GM19043 (cell line): ENCODE data around the gene NIPAL3.
"Not testable (repeated sequence)": the region's sequence is repeated elsewhere in the genome, so short reads cannot be mapped to it uniquely, and the experiment has no call there.

Experiments used
- ATAC-seq: cut with Tn5 transposase; IDR thresholded peaks from one replicate; pipeline ENCODE4 v1.9.1; 2021; ENCODE audit warnings: low read depth; ENCODE audit not compliant: unreplicated experiment

NIPAL3 gene

DNA sequence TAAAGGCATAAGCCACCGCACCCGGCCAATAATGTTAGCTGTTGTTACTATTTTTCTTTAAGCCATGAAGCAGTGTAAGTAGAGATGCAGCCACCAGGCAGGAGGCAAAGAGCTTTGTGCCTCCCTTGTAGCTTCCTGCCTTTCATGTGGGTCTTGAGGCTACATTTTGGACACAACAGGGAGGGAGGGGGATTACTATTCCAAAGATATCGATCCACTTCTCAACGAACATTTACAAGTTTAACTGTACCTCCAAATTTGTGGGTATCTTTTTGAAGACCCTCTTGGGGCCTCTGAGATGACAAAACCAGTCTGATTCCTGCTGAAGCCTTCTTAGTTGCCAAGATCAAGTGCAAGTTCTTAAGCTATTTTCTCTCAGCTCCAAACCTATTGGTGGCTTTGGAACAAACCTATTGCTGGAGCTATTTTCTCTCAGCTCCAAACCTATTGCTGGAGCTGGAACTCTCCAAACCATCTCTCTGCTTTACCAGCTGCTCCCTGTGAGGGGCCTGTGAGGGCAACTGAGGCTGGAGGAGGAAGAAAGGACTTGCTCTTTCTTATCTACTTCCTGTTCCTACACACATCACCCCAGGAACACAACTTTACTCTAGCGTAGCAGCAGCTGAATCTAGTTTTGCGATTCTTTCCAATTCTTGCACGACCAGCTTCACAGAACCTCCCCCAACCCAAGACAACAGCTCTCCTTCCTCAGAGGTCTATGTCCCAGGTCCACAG lies 70.9 kb downstream of the NIPAL3 start:
- no peak for ATAC-seq

DNA sequence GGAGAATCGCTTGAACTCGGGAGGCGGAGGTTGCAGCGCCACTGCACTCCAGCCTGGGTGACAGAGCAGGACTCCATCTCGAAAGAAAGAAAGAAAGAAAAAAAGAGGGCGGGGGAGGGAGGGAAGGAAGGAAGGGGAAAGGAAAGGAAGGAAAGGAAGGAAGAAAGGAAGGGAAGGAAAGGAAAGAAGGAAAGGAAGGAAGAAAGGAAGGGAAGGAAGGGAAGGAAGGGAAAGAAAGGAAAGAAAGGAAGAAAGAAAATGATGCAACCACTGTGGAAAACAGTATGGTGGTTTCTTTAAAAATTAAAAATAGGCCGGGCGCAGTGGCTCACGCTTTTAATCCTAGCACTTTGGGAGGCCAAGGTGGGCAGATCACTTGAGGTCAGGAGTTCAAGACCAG lies 71.9 kb downstream of the NIPAL3 start:
- ATAC-seq, result no peak

DNA sequence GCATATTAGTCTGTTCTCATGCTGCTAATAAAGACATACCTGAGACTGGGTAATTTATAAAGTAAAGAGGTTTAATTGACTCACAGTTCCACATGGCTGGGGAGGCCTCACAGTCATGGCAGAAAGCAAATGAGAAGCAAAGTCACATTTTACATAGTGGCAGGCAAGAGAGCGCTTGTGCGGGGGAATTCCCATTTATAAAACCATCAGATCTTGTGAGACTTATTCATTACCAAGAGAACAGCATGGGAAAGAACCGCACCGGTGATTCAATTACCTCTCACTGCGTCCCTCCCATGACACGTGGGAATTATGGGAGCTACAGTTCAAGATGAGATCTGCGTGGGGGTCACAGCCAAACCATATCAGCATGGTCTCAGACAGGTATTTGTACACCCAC lies 72.6 kb downstream of the NIPAL3 start:
- not testable (repeated sequence) for ATAC-seq

- no peak for ATAC-seq
Measured at GRCh38 chr1:24489674-24490073, 74.1 kb downstream of the NIPAL3 start.

- ATAC-seq, result no peak
Measured at GRCh38 chr1:24490101-24490781, 74.6 kb downstream of the NIPAL3 start.

DNA sequence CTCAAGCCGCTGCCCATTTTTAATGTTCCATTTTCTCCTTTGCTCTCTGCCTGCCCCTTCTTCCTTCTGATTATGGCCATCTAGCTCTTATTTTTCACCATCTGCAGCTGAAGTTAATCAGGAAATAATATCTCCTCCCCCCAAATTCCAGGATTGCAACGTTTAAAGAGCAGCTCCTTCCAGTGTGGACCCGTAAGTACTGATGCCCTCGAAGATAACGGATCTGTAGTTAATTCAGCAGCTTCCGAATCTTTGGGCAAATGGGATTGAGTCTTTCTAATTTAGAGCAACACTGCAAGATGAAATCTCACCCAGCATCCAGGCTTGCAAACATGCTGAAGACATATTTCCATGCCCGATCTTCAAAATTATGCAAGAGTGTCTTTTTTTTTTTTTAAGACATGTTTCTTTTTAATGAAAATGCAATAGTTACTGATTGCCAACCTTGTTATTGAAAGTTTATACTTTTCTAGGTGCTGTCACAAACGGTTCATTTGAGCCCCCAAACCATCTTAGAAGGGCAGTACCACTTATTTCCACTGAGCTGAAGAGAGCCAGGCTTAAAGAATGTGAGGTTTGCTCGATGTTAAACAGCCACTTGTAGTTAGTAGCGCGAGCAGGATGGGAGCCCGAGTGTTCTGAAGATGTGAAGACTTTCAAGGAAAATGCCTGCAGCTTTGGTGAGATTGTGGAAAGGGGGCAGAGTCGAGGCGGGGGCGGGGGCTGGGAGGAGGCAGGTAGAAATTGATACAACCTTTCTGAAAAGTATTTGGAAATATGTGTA lies 76.2 kb downstream of the NIPAL3 start:
- no peak for ATAC-seq

DNA sequence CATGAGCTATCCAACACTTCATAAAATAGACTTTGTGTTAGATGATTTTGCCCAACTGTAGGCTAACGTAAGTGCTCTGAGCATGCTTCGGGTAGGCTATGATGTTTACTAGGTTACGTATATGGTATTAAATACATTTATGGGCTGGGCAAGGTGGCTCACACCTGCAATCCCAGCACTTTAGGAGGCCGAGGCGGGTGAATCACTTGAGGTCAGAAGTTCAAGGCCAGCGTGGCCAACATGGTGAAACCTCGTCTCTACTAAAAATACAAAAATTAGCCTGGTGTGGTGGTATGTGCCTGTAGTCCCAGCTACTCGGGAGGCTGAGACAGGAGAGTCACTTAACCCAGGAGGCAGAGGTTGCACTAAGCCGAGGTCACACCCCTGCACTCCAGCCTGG lies 77.3 kb downstream of the NIPAL3 start:
- not testable (repeated sequence) for ATAC-seq

GRCh38 chr1:24493785-24494184 lies 78.2 kb downstream of the NIPAL3 start:
- ATAC-seq, result no peak

DNA sequence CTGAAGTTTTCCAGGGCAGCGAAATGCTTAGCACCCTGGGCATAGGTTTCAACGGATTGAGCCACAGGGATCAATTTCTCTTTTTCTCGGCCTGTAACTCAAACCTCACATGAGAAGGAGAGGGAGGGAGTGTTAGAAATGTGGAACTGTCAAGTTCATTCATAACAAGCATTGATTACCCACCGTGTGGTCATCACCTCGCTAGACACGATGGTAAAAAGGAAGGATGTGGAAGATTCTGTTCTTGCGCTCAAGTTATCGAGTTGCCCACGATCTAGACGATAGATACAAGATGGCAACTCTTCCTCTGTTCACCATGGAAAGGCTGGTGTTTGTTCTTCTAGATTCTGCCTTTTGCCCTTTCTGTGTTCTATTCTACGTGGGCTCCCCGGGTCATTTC lies 83.0 kb downstream of the NIPAL3 start:
- no peak for ATAC-seq

- no peak for ATAC-seq
Measured at GRCh38 chr1:24500448-24501048, 84.9 kb downstream of the NIPAL3 start.

DNA sequence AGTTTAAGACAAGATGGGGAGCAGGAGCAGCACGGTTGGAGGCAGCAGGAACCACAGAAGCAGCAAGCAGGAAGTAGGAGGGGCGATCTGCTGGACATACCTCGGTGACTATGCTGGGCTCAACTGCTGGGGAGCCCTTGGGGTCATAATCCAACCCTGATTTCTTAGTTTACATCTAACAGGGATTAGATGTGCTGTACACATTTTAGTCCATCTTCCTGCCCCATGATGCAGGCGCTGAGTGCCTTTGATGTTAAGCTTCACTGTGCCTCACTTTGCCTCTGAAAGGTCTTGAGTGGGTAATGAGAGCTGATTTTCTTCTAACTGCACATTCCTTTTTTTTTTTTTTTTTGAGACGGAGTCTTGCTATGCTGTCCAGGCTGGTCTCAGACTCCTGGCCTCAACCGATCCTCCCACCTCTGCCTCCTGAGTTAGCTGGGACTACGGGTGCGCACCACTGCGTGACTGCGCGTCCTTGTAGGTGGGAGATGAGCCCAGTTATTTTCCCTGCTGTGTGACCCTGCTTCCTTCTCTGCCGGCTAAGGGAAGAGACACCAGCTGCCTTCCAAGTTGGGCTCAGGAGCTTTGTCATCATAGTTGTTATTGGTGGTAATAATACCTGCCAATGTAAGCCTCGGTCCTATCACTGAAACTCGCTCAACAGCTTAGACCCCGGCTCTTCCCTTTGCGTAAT lies 85.9 kb downstream of the NIPAL3 start:
- ATAC-seq, result no peak

DNA sequence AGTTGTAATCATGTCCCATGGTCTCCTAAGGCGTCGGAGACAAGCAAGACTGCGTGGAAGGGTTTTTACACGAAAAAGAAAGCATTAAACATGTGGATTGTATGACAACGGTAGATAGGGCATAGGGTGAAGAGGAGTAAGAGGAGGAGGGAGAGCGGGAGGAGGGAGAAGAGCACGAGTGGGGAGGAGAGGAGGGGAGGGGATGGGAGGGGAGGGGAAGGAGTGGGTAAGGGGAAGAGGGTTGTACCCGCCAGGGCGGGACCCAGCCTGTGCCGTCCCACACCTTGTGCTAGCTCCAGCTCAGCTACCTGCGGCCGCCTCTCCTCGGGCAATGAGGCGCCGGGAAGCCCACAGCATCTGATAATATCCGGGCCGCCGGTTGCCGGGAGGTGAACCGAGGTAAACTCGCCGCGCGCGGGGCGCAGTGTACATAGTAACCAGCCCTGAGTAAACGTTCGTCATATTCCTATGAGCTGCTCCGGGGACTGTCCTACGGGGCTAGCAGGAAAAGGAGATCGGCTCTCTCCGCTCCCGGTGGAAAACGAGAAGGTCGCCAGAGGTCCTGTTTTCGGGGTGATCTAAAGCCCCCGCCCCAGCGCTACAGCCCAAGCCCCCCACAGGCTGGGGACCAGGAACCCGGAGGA lies 86.6 kb downstream of the NIPAL3 start:
- ATAC-seq, result no peak

GRCh38 chr1:24502709-24503058 lies 87.1 kb downstream of the NIPAL3 start, which contains the start of gene RCAN3:
RCAN3 (plus strand) TSS chr1:24502836; CDS start chr1:24514373, 11,537 bp downstream.
- ATAC-seq, result no peak

GRCh38 chr1:24503059-24503751 lies 87.6 kb downstream of the NIPAL3 start:
- ATAC-seq, result no peak

- no peak for ATAC-seq
Measured at GRCh38 chr1:24503870-24504523, 88.4 kb downstream of the NIPAL3 start.

- ATAC-seq, result no peak
Measured at GRCh38 chr1:24504560-24504959, 89.0 kb downstream of the NIPAL3 start.

DNA sequence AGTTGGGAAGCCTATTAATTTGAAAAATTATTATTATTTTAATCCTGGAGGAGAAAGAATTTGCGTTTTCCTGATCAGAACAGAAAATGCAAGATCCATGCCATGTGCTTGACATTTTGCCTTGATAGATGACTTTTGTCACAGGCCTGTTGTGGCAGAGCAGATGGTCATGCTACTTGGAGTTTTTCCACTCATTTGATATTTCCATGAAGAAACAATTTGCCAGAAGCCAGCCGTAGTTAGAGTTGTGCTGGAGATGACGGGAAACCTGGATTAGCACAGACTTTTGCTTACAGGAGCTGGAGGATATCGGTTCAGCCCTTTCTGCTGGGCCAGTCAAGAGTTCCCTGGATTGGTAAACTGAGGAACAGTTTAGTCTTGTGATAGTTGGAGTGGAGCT lies 90.2 kb downstream of the NIPAL3 start:
- no peak for ATAC-seq

GRCh38 chr1:24506691-24507381 lies 91.2 kb downstream of the NIPAL3 start:
- no peak for ATAC-seq
